ENCODE data around the gene P3R3URF. TPM values are rescaled to one million over a fixed set of nuclear protein-coding genes. Genes with fewer than 3 reads are reported as not detected.
A peak's percentile ranks its signal among the peaks of the same experiment; 100 is the strongest.

P3R3URF gene
- total and polyA plus RNA-seq, 9 of the 15 experiments (the other 6 are each of a cell fraction or from before 2014, with no cell fraction given) = not detected

DNA sequence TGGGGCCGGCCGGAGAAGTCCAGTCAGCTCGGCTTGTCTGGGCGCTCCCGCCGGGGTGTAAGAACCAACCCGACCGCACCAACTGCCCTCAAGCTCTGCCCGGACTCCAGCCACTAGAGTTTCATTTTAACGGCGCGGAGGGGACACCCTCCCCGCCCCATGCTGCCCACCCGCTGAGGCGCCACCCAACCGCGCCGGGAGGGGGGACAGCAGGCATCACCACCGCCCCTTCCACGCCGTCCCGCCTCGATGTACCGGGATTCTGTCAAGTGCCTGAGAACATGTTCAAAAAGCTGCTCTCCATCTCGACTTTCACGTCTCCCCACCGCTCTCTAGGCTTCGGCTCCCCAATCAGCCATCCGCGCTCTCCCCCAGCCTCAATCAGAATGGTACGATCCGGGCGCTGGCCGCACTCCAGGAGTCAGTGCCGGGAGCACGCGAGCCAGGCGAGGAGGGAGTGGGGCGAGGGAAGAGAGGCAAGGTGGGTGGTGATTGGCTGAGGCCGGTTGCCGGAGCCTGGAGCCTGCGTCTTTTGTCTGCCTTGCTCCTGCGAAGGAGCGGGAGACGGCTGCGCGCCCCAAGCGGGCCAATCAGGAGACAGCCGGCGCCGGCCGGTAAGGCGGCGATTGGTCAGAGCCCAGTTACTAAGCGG, 43.6 kb downstream of the P3R3URF start, which contains the start of gene PIK3R3 (continued):
- TF ChIP-seq, protein P1, sequence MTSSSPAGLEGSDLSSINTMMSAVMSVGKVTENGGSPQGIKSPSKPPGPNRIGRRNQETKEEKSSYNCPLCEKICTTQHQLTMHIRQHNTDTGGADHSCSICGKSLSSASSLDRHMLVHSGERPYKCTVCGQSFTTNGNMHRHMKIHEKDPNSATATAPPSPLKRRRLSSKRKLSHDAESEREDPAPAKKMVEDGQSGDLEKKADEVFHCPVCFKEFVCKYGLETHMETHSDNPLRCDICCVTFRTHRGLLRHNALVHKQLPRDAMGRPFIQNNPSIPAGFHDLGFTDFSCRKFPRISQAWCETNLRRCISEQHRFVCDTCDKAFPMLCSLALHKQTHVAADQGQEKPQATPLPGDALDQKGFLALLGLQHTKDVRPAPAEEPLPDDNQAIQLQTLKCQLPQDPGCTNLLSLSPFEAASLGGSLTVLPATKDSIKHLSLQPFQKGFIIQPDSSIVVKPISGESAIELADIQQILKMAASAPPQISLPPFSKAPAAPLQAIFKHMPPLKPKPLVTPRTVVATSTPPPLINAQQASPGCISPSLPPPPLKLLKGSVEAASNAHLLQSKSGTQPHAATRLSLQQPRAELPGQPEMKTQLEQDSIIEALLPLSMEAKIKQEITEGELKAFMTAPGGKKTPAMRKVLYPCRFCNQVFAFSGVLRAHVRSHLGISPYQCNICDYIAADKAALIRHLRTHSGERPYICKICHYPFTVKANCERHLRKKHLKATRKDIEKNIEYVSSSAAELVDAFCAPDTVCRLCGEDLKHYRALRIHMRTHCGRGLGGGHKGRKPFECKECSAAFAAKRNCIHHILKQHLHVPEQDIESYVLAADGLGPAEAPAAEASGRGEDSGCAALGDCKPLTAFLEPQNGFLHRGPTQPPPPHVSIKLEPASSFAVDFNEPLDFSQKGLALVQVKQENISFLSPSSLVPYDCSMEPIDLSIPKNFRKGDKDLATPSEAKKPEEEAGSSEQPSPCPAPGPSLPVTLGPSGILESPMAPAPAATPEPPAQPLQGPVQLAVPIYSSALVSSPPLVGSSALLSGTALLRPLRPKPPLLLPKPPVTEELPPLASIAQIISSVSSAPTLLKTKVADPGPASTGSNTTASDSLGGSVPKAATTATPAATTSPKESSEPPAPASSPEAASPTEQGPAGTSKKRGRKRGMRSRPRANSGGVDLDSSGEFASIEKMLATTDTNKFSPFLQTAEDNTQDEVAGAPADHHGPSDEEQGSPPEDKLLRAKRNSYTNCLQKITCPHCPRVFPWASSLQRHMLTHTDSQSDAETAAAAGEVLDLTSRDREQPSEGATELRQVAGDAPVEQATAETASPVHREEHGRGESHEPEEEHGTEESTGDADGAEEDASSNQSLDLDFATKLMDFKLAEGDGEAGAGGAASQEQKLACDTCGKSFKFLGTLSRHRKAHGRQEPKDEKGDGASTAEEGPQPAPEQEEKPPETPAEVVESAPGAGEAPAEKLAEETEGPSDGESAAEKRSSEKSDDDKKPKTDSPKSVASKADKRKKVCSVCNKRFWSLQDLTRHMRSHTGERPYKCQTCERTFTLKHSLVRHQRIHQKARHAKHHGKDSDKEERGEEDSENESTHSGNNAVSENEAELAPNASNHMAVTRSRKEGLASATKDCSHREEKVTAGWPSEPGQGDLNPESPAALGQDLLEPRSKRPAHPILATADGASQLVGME (CRISPR knock-in tag; IDR thresholded peaks at IDR 0.05) = peak; percentile 85; the same call in 1 of the 2 replicates
- TF ChIP-seq, protein P2, sequence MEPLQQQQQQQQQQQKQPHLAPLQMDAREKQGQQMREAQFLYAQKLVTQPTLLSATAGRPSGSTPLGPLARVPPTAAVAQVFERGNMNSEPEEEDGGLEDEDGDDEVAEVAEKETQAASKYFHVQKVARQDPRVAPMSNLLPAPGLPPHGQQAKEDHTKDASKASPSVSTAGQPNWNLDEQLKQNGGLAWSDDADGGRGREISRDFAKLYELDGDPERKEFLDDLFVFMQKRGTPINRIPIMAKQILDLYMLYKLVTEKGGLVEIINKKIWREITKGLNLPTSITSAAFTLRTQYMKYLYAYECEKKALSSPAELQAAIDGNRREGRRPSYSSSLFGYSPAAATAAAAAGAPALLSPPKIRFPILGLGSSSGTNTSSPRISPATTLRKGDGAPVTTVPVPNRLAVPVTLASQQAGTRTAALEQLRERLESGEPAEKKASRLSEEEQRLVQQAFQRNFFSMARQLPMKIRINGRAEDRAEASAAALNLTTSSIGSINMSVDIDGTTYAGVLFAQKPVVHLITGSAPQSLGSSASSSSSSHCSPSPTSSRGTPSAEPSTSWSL (CRISPR knock-in tag; IDR thresholded peaks at IDR 0.05; ENCODE audit: borderline replicate concordance) = no peak
- TF ChIP-seq ZNF445 (CRISPR knock-in tag; IDR thresholded peaks at IDR 0.05; ENCODE audit: low read depth) (no peak), RFX7 (CRISPR knock-in tag; IDR thresholded peaks at IDR 0.05) (no peak), HDAC2 (IDR thresholded peaks at IDR 0.05) (peak; percentile 94), RNF2 (IDR thresholded peaks at IDR 0.05) (peak; percentile 99), SNRNP70 (optimal IDR thresholded peaks at IDR 0.05; ENCODE audit: low read depth, low read length) (no peak), ZFP30 (CRISPR knock-in tag; IDR thresholded peaks at IDR 0.05; ENCODE audit: borderline replicate concordance) (no peak), SMAD4 (CRISPR knock-in tag; conservative IDR thresholded peaks at IDR 0.05) (peak; percentile 83), PTTG1 (tag; IDR thresholded peaks at IDR 0.05; ENCODE audit: low read depth) (no peak), EWSR1 (IDR thresholded peaks at IDR 0.05; ENCODE audit: borderline replicate concordance, low read depth, partially characterized antibody) (no peak), ELF4 (CRISPR knock-in tag; IDR thresholded peaks at IDR 0.05) (peak; percentile 69), E2F3 (CRISPR knock-in tag; IDR thresholded peaks at IDR 0.05) (0 out of 2 replicates have a peak, but pooled peaks have one; percentile 9), PHF21A (IDR thresholded peaks at IDR 0.05; ENCODE audit: borderline replicate concordance, low read depth) (peak; percentile 95), NR4A1 (CRISPR knock-in tag; IDR thresholded peaks at IDR 0.05) (no peak), NR4A1 (tag; IDR thresholded peaks at IDR 0.05) (peak; percentile 83)
- TF ChIP-seq, protein P3, sequence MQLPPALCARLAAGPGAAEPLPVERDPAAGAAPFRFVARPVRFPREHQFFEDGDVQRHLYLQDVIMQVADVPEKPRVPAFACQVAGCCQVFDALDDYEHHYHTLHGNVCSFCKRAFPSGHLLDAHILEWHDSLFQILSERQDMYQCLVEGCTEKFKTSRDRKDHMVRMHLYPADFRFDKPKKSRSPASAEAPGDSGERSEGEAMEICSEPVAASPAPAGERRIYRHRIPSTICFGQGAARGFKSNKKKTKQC (CRISPR knock-in tag; IDR thresholded peaks at IDR 0.05) = peak; percentile 99
- TF ChIP-seq, protein P4, sequence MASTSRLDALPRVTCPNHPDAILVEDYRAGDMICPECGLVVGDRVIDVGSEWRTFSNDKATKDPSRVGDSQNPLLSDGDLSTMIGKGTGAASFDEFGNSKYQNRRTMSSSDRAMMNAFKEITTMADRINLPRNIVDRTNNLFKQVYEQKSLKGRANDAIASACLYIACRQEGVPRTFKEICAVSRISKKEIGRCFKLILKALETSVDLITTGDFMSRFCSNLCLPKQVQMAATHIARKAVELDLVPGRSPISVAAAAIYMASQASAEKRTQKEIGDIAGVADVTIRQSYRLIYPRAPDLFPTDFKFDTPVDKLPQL (IDR thresholded peaks at IDR 0.05; ENCODE audit: extremely low read depth, insufficient read length) = peak; percentile 53
